Liver (tissue), 9 donors: Measurements from ENCODE around the gene C1QA. TPM values are rescaled to one million over a fixed set of nuclear protein-coding genes. Genes with fewer than 3 reads are reported as not detected.

Source experiments
- DNase-seq: peaks from one replicate; pipeline ENCODE4 v3.0.0-alpha.2; 2017; ENCODE audit warnings: low spot score
- H3K27ac ChIP-seq, 2 donors: one replicate each; pipeline ENCODE4 v1.7.0; 2013; ENCODE audit warnings: inconsistent platforms in 2 of 2, low read length in 2 of 2, control low read depth in 1 of 2, low read depth in 1 of 2, mild to moderate bottlenecking in 1 of 2
- H3K27me3 ChIP-seq, 4 donors: one replicate each; pipeline versions ENCODE4 v1.6.1 to v1.7.0; 2013; ENCODE audit warnings: low read length in 3 of 4, inconsistent platforms in 1 of 4, mild to moderate bottlenecking in 1 of 4, moderate library complexity in 1 of 4; ENCODE audit not compliant: control insufficient read depth in 4 of 4, insufficient read depth in 4 of 4
- H3K36me3 ChIP-seq, 4 donors: one replicate each; pipeline versions ENCODE4 v1.6.1 to v1.7.0; 2013; ENCODE audit warnings: low read length in 3 of 4, mild to moderate bottlenecking in 3 of 4, low read depth in 1 of 4, moderate library complexity in 1 of 4; ENCODE audit not compliant: control insufficient read depth in 4 of 4, insufficient read depth in 3 of 4
- H3K4me1 ChIP-seq, 4 donors: one replicate each; pipeline versions ENCODE4 v1.6.1 to v1.7.0; 2013; ENCODE audit warnings: low read length in 3 of 4, mild to moderate bottlenecking in 3 of 4, moderate library complexity in 1 of 4; ENCODE audit not compliant: control insufficient read depth in 4 of 4, insufficient read depth in 4 of 4
- H3K4me3 ChIP-seq, 3 donors: one replicate each; pipeline versions ENCODE4 v1.6.1 to v1.7.0; 2013; ENCODE audit warnings: low read length in 3 of 3, control low read depth in 1 of 3, low read depth in 1 of 3, mild to moderate bottlenecking in 1 of 3
- H3K9ac ChIP-seq, 2 donors: one replicate each; pipeline ENCODE4 v1.7.0; 2013; ENCODE audit warnings: low read length in 2 of 2, mild to moderate bottlenecking in 2 of 2, moderate library complexity in 2 of 2, control low read depth in 1 of 2, low read depth in 1 of 2
- H3K9me3 ChIP-seq, 4 donors: one replicate each; pipeline versions ENCODE4 v1.6.1 to v1.7.0; 2013; ENCODE audit warnings: low read length in 3 of 4; ENCODE audit not compliant: control insufficient read depth in 4 of 4
- FOXA1 ChIP-seq: IDR thresholded peaks from 2 replicates; pipeline ENCODE4 v1.6.1; 2016; ENCODE audit warnings: antibody characterized with exemption
- FOXA2 ChIP-seq: IDR thresholded peaks from 2 replicates; pipeline ENCODE4 v1.6.1; 2016; ENCODE audit warnings: antibody characterized with exemption
- GABPA ChIP-seq, 2 donors: IDR thresholded peaks in 1 of 2; conservative IDR thresholded peaks in 1 of 2; 2 replicates each; pipeline ENCODE4 v1.6.1; 2016; ENCODE audit warnings: antibody characterized with exemption in 2 of 2, mild to moderate bottlenecking in 1 of 2, moderate library complexity in 1 of 2
- HNF4A ChIP-seq, 2 donors: conservative IDR thresholded peaks; 2 replicates each; pipeline ENCODE4 v1.6.1; 2016; ENCODE audit warnings: antibody characterized with exemption in 2 of 2, mild to moderate bottlenecking in 2 of 2
- HNF4G ChIP-seq: IDR thresholded peaks from 2 replicates; pipeline ENCODE4 v1.6.1; 2016; ENCODE audit warnings: antibody characterized with exemption
- JUND ChIP-seq, 2 donors: IDR thresholded peaks; 2 replicates each; pipeline ENCODE4 v1.6.1; 2016; ENCODE audit warnings: antibody characterized with exemption in 2 of 2
- RAD21 ChIP-seq, 2 donors: IDR thresholded peaks; 2 replicates each; pipeline ENCODE4 v1.6.1; 2016; ENCODE audit warnings: antibody characterized with exemption in 2 of 2, mild to moderate bottlenecking in 2 of 2
- SP1 ChIP-seq: IDR thresholded peaks from 2 replicates; pipeline ENCODE4 v1.6.1; 2018; ENCODE audit warnings: antibody characterized with exemption, mild to moderate bottlenecking
- TAF1 ChIP-seq: conservative IDR thresholded peaks from 2 replicates; pipeline ENCODE4 v1.6.1; 2016; ENCODE audit warnings: antibody characterized with exemption, mild to moderate bottlenecking
- YY1 ChIP-seq: IDR thresholded peaks from 2 replicates; pipeline ENCODE4 v1.6.1; 2016; ENCODE audit warnings: antibody characterized with exemption, mild to moderate bottlenecking
- whole genome bisulfite sequencing: extraction: QIAGEN DNeasy Blood & Tissue Kit; methylation state at CpG from one replicate; pipeline ENCODE4 v1.1.7; 2013; 5-methylcytosine and 5-hydroxymethylcytosine counted together
- polyA plus RNA-seq, 2 donors: library from polyadenylated mRNA; stranded (reverse) in 1 of 2; unstranded in 1 of 2; fragments of 200-250 nt in 1 of 2; fragments of >200 nt in 1 of 2; fragmentation: Nextera tagmentation in 1 of 2; extraction: Ambion mirVana in 1 of 2; gene quantifications; one replicate each; pipeline versions ENCODE4 v1.2.1 to v1.2.3, GENCODE V29; 2013 to 2015
- total RNA-seq, 2 donors: library from RNA; depleted of rRNA; stranded (reverse); fragments of >200 nt; gene quantifications; one replicate each; pipeline ENCODE4 v1.2.3, GENCODE V29; 2014
- TF ChIP-seq, protein P1 (sequence below): IDR thresholded peaks from 2 replicates; pipeline ENCODE4 v1.6.1; 2016; ENCODE audit warnings: antibody characterized with exemption
- TF ChIP-seq, protein P2 (sequence below): IDR thresholded peaks from 2 replicates; pipeline ENCODE4 v1.6.1; 2016; ENCODE audit warnings: antibody characterized with exemption, mild to moderate bottlenecking
- TF ChIP-seq, protein P3 (sequence below): fragments of 150-350 bp; IDR thresholded peaks from 2 replicates; pipeline ENCODE4 v1.5.1; 2017; ENCODE audit warnings: improper control_type of control experiment, low read depth, low read length; ENCODE audit not compliant: missing input control
- TF ChIP-seq, protein P4 (sequence below): IDR thresholded peaks from 2 replicates; pipeline ENCODE4 v1.6.1; 2016; ENCODE audit warnings: antibody characterized with exemption
- donor health status: healthy.
- donor health status: healthy.
- donor health status: healthy.
- donor health status: healthy.
- donor health status: healthy.

C1QA gene
- total and polyA plus RNA-seq, 4 donors, result 73.0 to 243 (median 94.6) TPM

DNA sequence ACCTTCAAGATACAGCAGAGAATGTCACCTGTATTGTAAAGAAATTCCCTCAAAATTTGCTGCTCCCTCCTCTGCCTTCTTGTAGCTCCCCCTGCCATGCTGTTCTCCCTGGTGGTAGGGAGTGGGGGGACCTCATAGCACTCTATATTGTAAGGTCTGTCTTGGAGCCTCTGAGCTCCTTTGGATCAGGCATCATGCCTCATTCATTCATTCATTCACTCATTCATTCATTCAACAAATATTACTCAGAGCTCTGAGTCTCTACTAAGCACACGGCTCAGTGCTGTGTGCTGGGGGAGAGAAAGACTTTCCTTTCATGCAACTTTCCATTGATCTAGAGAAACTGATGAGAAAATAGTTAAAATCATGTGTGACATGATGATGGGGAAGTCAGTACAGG is 47.1 kb downstream of the C1QA start:
- 83% methylated on average over 1 of the region's 1 CpG for WGBS
- no peak overlapping the region for H3K9ac ChIP-seq
- TF ChIP-seq FOXA2 (no peak), GABPA (IDR thresholded peaks at IDR 0.05 in 1 of 2, conservative IDR thresholded peaks at IDR 0.05 in 1 of 2) (no peak), JUND (IDR thresholded peaks at IDR 0.05) (no peak), HNF4G (no peak), YY1 (no peak), TAF1 (no peak), HNF4A (conservative IDR thresholded peaks at IDR 0.05) (no peak), SP1 (no peak)
- TF ChIP-seq, protein P1, sequence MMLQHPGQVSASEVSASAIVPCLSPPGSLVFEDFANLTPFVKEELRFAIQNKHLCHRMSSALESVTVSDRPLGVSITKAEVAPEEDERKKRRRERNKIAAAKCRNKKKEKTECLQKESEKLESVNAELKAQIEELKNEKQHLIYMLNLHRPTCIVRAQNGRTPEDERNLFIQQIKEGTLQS, result no peak
- TF ChIP-seq, protein P2, sequence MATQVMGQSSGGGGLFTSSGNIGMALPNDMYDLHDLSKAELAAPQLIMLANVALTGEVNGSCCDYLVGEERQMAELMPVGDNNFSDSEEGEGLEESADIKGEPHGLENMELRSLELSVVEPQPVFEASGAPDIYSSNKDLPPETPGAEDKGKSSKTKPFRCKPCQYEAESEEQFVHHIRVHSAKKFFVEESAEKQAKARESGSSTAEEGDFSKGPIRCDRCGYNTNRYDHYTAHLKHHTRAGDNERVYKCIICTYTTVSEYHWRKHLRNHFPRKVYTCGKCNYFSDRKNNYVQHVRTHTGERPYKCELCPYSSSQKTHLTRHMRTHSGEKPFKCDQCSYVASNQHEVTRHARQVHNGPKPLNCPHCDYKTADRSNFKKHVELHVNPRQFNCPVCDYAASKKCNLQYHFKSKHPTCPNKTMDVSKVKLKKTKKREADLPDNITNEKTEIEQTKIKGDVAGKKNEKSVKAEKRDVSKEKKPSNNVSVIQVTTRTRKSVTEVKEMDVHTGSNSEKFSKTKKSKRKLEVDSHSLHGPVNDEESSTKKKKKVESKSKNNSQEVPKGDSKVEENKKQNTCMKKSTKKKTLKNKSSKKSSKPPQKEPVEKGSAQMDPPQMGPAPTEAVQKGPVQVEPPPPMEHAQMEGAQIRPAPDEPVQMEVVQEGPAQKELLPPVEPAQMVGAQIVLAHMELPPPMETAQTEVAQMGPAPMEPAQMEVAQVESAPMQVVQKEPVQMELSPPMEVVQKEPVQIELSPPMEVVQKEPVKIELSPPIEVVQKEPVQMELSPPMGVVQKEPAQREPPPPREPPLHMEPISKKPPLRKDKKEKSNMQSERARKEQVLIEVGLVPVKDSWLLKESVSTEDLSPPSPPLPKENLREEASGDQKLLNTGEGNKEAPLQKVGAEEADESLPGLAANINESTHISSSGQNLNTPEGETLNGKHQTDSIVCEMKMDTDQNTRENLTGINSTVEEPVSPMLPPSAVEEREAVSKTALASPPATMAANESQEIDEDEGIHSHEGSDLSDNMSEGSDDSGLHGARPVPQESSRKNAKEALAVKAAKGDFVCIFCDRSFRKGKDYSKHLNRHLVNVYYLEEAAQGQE, result no peak
- TF ChIP-seq, protein P3, sequence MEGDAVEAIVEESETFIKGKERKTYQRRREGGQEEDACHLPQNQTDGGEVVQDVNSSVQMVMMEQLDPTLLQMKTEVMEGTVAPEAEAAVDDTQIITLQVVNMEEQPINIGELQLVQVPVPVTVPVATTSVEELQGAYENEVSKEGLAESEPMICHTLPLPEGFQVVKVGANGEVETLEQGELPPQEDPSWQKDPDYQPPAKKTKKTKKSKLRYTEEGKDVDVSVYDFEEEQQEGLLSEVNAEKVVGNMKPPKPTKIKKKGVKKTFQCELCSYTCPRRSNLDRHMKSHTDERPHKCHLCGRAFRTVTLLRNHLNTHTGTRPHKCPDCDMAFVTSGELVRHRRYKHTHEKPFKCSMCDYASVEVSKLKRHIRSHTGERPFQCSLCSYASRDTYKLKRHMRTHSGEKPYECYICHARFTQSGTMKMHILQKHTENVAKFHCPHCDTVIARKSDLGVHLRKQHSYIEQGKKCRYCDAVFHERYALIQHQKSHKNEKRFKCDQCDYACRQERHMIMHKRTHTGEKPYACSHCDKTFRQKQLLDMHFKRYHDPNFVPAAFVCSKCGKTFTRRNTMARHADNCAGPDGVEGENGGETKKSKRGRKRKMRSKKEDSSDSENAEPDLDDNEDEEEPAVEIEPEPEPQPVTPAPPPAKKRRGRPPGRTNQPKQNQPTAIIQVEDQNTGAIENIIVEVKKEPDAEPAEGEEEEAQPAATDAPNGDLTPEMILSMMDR, result no peak
- TF ChIP-seq, protein P4, sequence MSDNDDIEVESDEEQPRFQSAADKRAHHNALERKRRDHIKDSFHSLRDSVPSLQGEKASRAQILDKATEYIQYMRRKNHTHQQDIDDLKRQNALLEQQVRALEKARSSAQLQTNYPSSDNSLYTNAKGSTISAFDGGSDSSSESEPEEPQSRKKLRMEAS, result no peak
- H3K27me3 ChIP-seq, result no peaks in the 10 kb centered on the region
- H3K4me3 ChIP-seq, result no peak overlapping the region
- no peaks in the 10 kb centered on the region for H3K36me3 ChIP-seq
- H3K4me1 ChIP-seq, result no peaks in the 10 kb centered on the region
- DNase-seq, result no peak
- no peak overlapping the region for H3K27ac ChIP-seq
- H3K9me3 ChIP-seq, result no peaks in the 10 kb centered on the region

DNA sequence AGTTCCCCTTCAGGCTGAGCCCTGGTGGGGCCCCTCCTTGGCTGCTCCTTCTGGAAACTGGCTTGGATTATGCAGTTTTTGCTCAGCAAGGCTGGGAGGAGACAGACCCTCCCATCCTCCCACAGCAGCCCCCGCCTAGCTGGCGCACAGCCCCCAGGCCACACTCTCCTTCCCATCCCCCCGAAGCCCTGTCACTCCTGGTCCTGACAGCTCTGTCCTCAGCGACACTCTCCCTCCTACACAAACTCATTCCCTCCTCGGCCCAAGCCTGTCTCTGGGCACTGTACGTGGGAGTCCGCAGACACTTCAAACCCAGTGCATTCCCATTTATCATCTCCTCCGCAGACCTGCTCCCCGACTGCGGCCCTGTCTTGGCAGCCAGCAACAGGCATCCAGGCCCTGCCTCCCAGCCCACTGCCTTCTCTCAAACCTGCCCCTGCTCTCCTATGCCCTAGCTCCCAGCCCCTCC is 49.2 kb downstream of the C1QA start:
- no peaks in the 10 kb centered on the region for H3K36me3 ChIP-seq
- H3K9ac ChIP-seq, result no peak overlapping the region
- H3K4me3 ChIP-seq, result no peak overlapping the region
- no peak overlapping the region for H3K27ac ChIP-seq
- TF ChIP-seq FOXA1, result no peak
- TF ChIP-seq TAF1, result no peak
- no peak for TF ChIP-seq YY1
- TF ChIP-seq GABPA (IDR thresholded peaks at IDR 0.05 in 1 of 2, conservative IDR thresholded peaks at IDR 0.05 in 1 of 2), result no peak
- TF ChIP-seq RAD21 (IDR thresholded peaks at IDR 0.05), result no peak
- TF ChIP-seq, protein P3, result no peak
- TF ChIP-seq HNF4G, result no peak
- 69% methylated on average over 10 of the region's 10 CpGs for WGBS
- H3K9me3 ChIP-seq, result no peaks in the 10 kb centered on the region
- H3K27me3 ChIP-seq, result no peaks in the 10 kb centered on the region
- H3K4me1 ChIP-seq, result no peaks in the 10 kb centered on the region
- DNase-seq, result no peak
